Body of pancreas (tissue), 4 donors: Measurements from ENCODE around the gene SLC36A2. TPM values are rescaled to one million over a fixed set of nuclear protein-coding genes. Genes with fewer than 3 reads are reported as not detected.
"Not testable (repeated sequence)": the region's sequence is repeated elsewhere in the genome, so short reads cannot be mapped to it uniquely, and the experiment has no call there.

Experiments
- ATAC-seq: fragments of 150-250 bp; one replicate; pipeline ENCODE4 v1.9.1; 2016
- DNase-seq, 4 donors: peaks; one replicate each; pipeline ENCODE4 v3.0.0-alpha.2; 2019
- H3K27ac ChIP-seq, 4 donors: fragments of 200-600 bp; sonication (generic); 1 replicate in 3 of 4; 2 replicates in 1 of 4; pipeline versions ENCODE4 v1.5.1 to v1.6.1; 2016 to 2019; ENCODE audit warnings: mild to moderate bottlenecking in 1 of 4, mixed read lengths in 1 of 4, moderate library complexity in 1 of 4
- H3K27me3 ChIP-seq, 2 donors: fragments of 200-600 bp; sonication (generic); one replicate each; pipeline ENCODE4 v1.6.0; 2016; ENCODE audit warnings: mild to moderate bottlenecking in 1 of 2
- H3K36me3 ChIP-seq, 2 donors: fragments of 200-600 bp; sonication (generic); replicated peaks in 1 of 2; 2 replicates each; pipeline ENCODE4 v1.5.1; 2016; ENCODE audit warnings: low read depth in 2 of 2; ENCODE audit not compliant: insufficient read depth in 1 of 2
- H3K4me1 ChIP-seq: fragments of 200-600 bp; sonication (generic); one replicate; pipeline ENCODE4 v1.6.0; 2016
- H3K4me3 ChIP-seq, 2 donors: fragments of 200-600 bp; sonication (generic); 1 replicate in 1 of 2; 2 replicates in 1 of 2; pipeline ENCODE4 v1.5.1; 2016 to 2019
- H3K9me3 ChIP-seq, 3 donors: fragments of 200-600 bp; sonication (generic); 1 replicate in 2 of 3; 2 replicates in 1 of 3; pipeline ENCODE4 v1.5.1; 2016
- CTCF ChIP-seq, 7 experiments: fragments of 450-650 bp in 4 of 7; fragments of 200-600 bp in 3 of 7; sonication (generic) in 3 of 7; IDR thresholded peaks; one replicate each; pipeline ENCODE4 v1.5.1; 2016 to 2019; ENCODE audit warnings: antibody characterized with exemption in 7 of 7
- POLR2A ChIP-seq, 3 donors: fragments of 450-650 bp; IDR thresholded peaks; one replicate each; pipeline ENCODE4 v1.6.1; 2016; ENCODE audit warnings: antibody characterized with exemption in 3 of 3, mild to moderate bottlenecking in 2 of 3
- WGBS, 2 donors: methylation state at CpG; one replicate each; pipeline ENCODE4 v1.1.5; 2017; 5-methylcytosine and 5-hydroxymethylcytosine counted together
- intact Hi-C: fragments of 100-400 bp; cut with DNase I; formaldehyde crosslinking; loops from one replicate; pipeline ENCODE4 v1.15.1; 2023
- total RNA-seq, 2 donors: library from RNA; depleted of rRNA; stranded (reverse); fragments of >200 nt; gene quantifications; one replicate each; pipeline ENCODE4 v1.1.0, GENCODE V29; 2016

The SLC36A2 gene
- total RNA-seq, 2 donors from 2014 or later: not detected

DNA sequence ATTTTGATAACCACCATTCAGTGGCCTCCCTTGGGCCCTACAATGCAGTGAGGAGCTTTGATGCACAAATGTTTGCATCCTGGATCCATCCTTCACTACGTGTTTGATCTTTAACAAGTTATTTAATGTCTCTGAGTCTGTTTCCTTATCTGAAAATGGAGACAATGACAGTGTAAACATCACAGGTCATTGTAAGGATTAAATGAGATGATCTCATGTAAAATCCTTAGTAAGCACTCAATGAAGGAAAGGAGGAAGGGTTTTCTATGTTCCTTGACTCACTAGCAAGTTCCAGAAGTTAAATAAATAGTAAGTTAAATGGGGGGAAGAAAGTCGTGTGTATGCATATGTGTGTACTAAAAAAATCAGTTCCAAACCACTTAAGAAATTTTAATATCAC lies 34.0 kb downstream of the SLC36A2 start:
- no peaks in the 10 kb centered on the region for H3K4me1 ChIP-seq
- no peaks in the 10 kb centered on the region for H3K27me3 ChIP-seq
- intact Hi-C loops: no loop called here
- H3K27ac ChIP-seq: no peak overlapping the region
- WGBS, 2 donors: 38 to 46% methylated on average over 2 of the region's 2 CpGs
- H3K4me3 ChIP-seq: no peak overlapping the region
- no peaks in the 10 kb centered on the region for H3K9me3 ChIP-seq
- no peak for TF ChIP-seq CTCF (IDR thresholded peaks at IDR 0.05)
- no peak for TF ChIP-seq POLR2A (IDR thresholded peaks at IDR 0.05)
- no peaks in the 10 kb centered on the region for H3K36me3 ChIP-seq
- ATAC-seq (no peak), DNase-seq (no peak)

GRCh38 chr5:151312756-151313324 lies 34.5 kb downstream of the SLC36A2 start:
- Histone ChIP-seq H3K9me3 (no peaks in the 10 kb centered on the region), H3K4me1 (no peaks in the 10 kb centered on the region), H3K4me3 (no peak overlapping the region), H3K36me3 (no peaks in the 10 kb centered on the region), H3K27me3 (no peaks in the 10 kb centered on the region), H3K27ac (no peak overlapping the region)
- intact Hi-C loops: no loop called here
- WGBS, 2 donors: 56 to 65% methylated on average over 4 to 5 of the region's 5 CpGs
- DNase-seq (no peak), ATAC-seq (no peak)
- TF ChIP-seq POLR2A (IDR thresholded peaks at IDR 0.05) (no peak), CTCF (IDR thresholded peaks at IDR 0.05) (no peak)

DNA sequence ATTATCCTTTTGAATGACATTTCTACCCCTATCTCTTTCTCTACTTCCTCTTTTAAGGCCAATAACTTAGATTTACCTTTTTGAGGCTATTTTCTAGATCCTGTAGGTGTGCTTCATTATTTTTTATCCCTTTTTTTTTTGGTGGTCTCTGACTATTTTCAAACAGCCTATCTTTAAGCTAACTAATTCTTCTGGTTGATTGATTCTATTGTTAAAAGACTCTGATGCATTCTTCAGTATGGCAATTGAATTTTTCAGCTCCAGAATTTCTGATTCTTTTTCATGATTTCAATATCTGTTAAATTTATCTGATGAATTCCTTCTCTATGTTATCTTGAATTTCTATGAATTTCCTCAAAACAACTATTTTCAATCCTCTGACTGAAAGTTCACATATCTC lies 36.4 kb downstream of the SLC36A2 start:
- no peaks in the 10 kb centered on the region for H3K4me1 ChIP-seq
- H3K36me3 ChIP-seq: no peaks in the 10 kb centered on the region
- intact Hi-C loops: no loop called here
- DNase-seq: no peak
- no peak overlapping the region for H3K27ac ChIP-seq
- H3K4me3 ChIP-seq: no peak overlapping the region
- no peak for ATAC-seq
- no peak for TF ChIP-seq POLR2A (IDR thresholded peaks at IDR 0.05)
- TF ChIP-seq CTCF (IDR thresholded peaks at IDR 0.05): no peak
- no peaks in the 10 kb centered on the region for H3K27me3 ChIP-seq
- H3K9me3 ChIP-seq: no peaks in the 10 kb centered on the region

DNA sequence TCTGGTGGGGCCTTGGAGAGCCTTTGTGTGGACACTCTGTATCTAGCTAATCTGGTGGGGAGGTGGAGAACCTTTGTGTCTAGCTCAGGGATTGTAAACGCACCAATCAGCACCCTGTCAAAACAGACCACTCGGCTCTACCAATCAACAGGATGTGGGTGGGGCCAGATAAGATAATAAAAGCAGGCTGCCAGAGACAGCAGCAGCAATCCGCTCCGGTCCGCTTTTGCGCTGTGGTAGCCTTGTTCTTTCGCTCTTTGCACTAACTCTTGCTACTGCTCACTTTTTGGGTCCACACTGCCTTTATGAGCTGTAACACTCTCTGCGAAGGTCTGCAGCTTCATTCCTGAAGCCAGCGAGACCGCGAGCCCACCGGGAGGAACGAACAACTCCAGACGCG lies 37.5 kb downstream of the SLC36A2 start:
- H3K27me3 ChIP-seq, intact Hi-C loops, H3K4me3 ChIP-seq, H3K9me3 ChIP-seq, H3K36me3 ChIP-seq, DNase-seq, H3K4me1 ChIP-seq, ATAC-seq, H3K27ac ChIP-seq: not testable (repeated sequence)
- 89 to 92% methylated on average over 15 of the region's 15 CpGs for WGBS, 2 donors

GRCh38 chr5:151309266-151309665 lies 38.1 kb downstream of the SLC36A2 start:
- H3K4me1 ChIP-seq, H3K36me3 ChIP-seq, ATAC-seq, intact Hi-C loops, H3K27ac ChIP-seq, H3K27me3 ChIP-seq, H3K9me3 ChIP-seq, H3K4me3 ChIP-seq, DNase-seq: not testable (repeated sequence)
- 99 to 100% methylated on average over 3 to 13 of the region's 27 CpGs for WGBS, 2 donors

GRCh38 chr5:151303666-151304065 lies 43.7 kb downstream of the SLC36A2 start, which contains the start of gene SLC36A3:
TSS of gene SLC36A3 (minus strand) at chr5:151303766. CDS start at chr5:151303354, 412 bp downstream.
- H3K27me3 ChIP-seq: no peaks in the 10 kb centered on the region
- intact Hi-C loops: no loop called here
- H3K27ac ChIP-seq: no peak within 1 kb of the TSS
- no peak for DNase-seq
- H3K4me3 ChIP-seq: no peak within 1 kb of the TSS
- 62 to 77% methylated on average over 2 of the region's 2 CpGs for WGBS, 2 donors
- H3K36me3 ChIP-seq: no peaks in the 10 kb centered on the region
- no peaks in the 10 kb centered on the region for H3K9me3 ChIP-seq
- H3K4me1 ChIP-seq: no peaks in the 10 kb centered on the region
- ATAC-seq: no peak
- TF ChIP-seq CTCF (IDR thresholded peaks at IDR 0.05) (no peak), POLR2A (IDR thresholded peaks at IDR 0.05) (no peak)
